A673 (cell line): ENCODE results near the gene DSCAML1.

ENCODE experiments used
- EZH2 ChIP-seq: fragments of 200-600 bp; sonication (generic); IDR thresholded peaks from 2 replicates; pipeline ENCODE4 v1.6.1; 2017; ENCODE audit warnings: borderline replicate concordance, low read depth, mild to moderate bottlenecking, mixed read lengths, antibody characterized with exemption, low read length; ENCODE audit not compliant: poor library complexity, severe bottlenecking
- TF ChIP-seq, protein P1 (sequence below): fragments of 300-800, 200-600 bp; sonication (generic); conservative IDR thresholded peaks from 2 replicates; pipeline ENCODE4 v1.5.1; 2017; ENCODE audit warnings: low read depth, mild to moderate bottlenecking, antibody characterized with exemption, low read length, moderate library complexity, mixed read lengths

DNA sequence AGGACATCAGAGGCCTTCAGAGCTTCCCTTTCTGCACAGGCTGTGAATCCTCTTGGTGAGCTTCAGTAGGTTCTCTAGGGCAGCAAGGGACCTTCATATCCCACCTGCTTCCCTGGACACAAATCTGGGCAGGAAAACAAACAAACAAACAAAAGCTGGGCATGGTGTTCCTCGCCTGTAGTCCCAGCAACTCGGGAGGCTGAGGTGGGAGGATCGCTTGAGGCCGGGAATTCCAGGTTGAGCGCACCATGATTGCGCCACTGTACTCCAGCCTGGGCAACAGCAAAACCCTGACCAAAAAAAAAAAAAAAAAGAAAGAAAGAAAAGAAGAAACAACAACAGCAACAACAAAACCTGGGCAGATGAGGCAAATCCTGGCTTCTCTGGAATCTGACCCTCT, 376.4 kb downstream of the DSCAML1 start:
- no peak for TF ChIP-seq EZH2
- TF ChIP-seq, protein P1, sequence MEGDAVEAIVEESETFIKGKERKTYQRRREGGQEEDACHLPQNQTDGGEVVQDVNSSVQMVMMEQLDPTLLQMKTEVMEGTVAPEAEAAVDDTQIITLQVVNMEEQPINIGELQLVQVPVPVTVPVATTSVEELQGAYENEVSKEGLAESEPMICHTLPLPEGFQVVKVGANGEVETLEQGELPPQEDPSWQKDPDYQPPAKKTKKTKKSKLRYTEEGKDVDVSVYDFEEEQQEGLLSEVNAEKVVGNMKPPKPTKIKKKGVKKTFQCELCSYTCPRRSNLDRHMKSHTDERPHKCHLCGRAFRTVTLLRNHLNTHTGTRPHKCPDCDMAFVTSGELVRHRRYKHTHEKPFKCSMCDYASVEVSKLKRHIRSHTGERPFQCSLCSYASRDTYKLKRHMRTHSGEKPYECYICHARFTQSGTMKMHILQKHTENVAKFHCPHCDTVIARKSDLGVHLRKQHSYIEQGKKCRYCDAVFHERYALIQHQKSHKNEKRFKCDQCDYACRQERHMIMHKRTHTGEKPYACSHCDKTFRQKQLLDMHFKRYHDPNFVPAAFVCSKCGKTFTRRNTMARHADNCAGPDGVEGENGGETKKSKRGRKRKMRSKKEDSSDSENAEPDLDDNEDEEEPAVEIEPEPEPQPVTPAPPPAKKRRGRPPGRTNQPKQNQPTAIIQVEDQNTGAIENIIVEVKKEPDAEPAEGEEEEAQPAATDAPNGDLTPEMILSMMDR, result no peak
